ENCODE results near the gene ZC3H13.
"Not testable (repeated sequence)": the region's sequence is repeated elsewhere in the genome, so short reads cannot be mapped to it uniquely, and the experiment has no call there.

The ZC3H13 gene

DNA sequence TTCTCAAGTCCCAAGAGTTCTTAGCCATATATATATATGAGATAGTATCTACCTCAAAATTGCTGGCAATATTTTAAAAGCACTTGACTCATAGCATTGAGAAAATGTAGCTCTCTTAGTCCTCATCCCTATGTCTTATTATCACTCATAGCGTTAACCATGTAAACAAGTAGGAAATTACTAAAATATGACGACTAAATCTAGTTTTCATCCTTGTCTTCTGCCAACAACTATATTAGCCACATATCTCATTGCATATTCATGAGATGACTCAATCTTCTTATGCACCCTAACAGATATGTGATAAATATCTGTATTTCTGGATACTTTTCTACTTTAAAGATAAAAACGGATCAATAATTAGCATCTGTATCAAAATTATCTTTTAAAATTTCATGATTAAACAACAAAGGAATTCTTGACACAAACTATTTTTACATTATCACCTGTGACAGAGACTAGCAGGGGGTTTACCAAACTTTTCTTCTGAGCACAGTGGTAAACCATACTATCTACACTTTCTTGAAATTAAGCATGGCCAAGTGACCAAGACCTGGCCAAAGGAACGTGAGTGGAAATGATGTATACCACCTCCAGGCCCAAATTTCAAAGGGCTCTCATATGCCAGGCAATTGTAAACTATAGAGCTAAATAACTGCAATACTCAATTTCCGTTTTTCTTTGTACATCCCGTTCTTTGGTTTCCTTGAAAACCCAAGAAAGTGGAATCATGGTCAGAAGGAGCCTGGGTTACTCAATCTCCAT, 45.7 kb downstream of the ZC3H13 start:
- DNase-seq, result no peak

DNA sequence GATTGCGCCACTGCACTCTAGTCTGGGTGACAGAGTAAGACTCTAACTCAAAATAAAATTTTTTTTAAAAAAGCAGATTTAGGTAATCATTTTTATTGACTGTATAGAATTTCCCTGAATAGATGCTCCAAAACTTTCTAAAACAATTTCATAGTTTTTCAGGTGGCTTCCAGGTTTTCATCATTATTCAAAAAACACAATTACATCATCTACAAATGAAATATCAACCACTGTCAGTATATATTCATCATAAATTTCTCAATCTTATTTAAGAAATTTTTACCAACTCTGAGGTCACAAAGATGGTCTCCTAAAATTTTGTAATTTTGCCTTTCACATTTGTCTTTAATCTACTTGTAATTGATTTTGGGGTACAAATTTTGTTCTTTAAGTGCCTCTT, 48.1 kb downstream of the ZC3H13 start:
- no peak for DNase-seq

DNA sequence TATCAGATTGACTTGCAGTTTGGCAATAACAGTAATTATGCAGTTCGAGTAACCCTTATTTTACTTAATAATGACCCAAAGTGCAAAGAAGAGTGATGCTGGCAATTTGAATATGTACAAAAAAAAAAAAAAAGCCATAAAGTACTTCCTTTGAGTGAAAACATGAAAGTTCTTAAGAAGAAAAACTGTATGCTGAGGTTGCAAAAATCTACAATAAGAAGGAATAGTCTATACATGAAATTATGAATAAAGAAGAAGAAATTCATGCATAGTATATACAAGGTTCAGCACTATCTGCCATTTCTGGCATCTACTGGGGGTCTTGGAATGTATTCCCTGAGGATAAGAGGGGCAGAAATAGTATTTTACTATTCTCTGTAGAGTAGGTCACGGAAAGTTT, 55.9 kb downstream of the ZC3H13 start:
- DNase-seq, result no peak

DNA sequence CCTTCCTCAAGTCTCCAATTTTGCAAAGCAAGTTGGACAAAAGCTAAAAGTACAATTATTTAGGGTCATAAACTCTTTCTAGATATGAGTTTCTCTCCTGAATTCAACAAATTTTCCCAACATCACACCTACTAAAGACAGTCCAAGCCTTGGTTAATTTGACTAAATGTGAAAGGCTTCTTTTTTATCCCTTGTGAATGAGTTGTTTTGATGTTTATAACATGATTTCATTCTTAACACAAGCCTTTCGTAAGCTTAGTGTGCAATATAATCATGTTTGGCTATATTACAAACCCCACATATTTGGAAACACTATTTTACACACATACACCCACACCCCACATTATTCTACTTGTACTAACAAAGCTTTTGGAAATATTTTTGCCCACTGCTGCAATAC, 57.3 kb downstream of the ZC3H13 start:
- no peak for DNase-seq

DNA sequence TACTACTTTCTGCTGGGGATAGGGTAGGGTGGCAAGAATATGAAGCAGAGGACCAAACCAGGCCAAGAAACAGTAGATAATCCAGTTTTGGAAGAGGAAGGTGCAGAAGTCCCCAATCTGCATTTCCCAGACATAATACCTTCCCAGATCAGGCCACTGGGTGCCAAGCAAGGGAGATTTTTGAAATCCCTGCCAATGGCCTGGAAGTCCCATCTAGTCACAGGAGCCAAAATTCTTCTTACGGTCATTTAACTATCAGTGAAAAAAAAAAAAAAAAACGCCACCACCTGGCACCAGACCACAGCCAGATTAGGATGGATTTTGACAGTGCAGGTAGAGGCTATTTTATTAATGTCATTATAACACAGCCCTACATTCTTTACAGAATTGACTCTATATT, 57.8 kb downstream of the ZC3H13 start:
- DNase-seq, result peak; percentile 3

DNA sequence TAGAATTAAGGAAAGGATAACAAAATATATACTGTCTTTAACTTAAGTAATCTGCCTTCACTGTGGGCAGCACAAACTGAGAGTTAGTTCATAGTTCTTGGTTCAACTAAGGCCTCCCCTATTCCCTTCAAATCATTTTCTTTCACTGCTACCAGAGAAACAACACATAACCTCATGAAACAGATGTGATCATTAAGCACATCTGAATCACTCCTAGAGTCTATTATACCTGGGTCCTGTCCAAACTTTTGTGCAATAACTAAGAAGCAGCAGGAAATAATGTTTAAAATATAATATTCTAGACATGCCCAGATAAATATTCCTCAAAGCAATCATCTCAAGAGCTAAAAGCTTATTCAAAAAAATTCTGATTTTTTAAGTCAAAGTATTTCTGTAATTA, 62.9 kb downstream of the ZC3H13 start:
- no peak for DNase-seq

DNA sequence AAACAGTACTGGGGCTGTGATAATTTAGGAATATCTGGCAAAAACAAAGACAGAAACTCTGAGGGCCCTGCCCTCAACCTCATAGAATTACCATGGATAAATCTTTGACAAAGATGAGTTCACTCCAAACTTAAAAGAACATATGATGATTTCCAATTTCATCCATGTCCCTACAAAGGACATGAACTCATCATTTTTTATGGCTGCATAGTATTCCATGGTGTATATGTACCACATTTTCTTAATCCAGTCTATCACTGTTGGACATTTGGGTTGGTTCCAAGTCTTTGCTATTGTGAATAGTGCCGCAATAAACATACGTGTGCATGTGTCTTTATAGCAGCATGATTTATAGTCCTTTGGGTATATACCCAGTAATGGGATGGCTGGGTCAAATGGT, 71.4 kb downstream of the ZC3H13 start:
- DNase-seq, result not testable (repeated sequence)

DNA sequence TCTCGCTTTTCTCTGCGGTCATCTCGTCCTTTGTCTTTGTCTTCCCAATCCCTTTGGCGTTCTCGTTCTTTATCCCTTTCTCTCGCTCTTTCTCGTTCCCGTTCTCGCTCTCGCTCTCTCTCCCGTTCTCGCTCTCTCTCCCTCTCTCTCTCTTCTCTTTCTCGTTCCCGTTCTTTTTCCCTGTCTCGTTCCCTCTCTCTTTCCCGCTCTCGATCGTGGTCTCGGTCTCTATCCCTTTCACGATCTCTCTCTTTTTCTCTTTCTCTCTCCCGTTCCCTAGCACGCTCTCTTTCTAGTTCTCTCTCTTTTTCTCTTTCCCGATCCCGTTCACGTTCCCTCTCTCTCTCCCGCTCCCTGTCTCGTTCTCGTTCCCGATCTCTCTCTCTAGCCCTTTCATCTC, 77.2 kb downstream of the ZC3H13 start:
- no peak for DNase-seq

DNA sequence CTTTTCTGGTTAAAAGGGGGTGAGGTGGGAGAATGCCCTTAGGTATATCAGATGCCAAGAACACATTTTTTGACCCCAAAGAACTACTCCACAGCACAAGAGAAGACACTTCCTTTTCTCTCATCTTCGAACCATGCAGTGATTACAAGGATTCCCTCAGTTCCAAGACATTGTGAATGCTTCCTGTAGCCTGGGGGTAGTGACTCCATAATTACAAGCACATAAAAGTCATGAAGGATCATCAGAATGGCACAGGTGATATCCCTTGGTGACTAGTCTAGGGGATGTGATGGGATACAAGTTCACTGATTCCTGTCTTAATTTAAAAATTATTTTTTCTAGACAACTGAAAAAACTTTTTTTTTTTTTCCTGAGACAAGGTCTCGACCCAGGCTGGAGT, 78.0 kb downstream of the ZC3H13 start:
- no peak for DNase-seq

DNA sequence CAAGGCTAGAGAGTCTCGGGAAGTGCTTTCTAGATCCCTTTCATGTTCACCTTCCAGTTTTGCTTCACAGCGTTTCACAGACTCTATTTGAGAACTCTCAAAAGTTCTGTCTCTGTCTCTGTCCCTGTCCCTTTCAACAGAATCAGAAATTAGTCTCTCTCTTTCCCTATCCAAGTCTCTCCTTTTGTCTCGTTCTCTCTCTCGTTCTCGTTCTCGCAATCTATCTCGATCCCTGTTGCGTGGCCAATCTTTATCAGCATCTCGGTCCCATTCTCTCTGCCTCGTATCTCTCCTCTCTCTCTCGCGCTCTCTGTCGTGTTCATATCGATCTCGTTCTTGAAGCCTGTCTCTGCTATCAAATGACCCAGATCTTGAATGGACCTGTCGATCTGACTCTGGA, 85.0 kb downstream of the ZC3H13 start:
- no peak for DNase-seq

DNA sequence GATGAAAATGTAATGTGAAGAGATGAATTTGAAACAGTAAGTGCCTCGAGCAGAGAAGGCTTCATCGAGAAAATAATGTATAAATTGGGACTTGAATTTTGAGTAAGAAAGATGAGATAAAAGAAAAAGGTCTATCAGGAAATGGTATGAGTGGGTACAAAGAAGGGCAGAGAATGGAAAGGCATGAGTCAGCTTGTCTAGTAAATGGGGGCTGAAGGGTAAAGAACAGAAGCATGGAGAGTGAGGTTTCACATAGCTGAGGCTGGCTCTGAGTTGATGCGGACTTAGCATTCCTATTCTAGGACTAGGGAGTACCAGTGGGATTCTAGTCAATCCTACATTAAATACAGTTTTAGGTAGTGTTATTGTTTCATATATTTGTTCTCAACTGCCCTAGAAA, 85.8 kb downstream of the ZC3H13 start:
- no peak for DNase-seq

DNA sequence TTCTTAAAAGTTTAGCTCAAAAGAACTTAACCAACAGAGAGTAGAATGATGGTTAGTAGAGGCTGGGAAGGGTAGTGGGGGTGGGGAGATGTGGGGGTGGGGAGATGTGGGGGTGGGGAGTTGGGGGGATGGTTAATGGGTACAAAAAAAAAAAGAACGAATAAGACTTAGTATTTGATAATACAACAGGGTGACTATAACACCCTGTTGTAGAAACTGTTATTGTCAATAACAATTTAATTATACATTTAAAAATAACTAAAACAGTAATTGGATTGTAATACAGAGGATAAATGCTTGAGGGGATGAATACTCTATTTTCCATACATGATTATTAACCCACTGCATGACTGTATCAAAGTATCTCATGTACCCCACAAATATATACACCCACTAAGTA, 91.1 kb downstream of the ZC3H13 start:
- no peak for DNase-seq

DNA sequence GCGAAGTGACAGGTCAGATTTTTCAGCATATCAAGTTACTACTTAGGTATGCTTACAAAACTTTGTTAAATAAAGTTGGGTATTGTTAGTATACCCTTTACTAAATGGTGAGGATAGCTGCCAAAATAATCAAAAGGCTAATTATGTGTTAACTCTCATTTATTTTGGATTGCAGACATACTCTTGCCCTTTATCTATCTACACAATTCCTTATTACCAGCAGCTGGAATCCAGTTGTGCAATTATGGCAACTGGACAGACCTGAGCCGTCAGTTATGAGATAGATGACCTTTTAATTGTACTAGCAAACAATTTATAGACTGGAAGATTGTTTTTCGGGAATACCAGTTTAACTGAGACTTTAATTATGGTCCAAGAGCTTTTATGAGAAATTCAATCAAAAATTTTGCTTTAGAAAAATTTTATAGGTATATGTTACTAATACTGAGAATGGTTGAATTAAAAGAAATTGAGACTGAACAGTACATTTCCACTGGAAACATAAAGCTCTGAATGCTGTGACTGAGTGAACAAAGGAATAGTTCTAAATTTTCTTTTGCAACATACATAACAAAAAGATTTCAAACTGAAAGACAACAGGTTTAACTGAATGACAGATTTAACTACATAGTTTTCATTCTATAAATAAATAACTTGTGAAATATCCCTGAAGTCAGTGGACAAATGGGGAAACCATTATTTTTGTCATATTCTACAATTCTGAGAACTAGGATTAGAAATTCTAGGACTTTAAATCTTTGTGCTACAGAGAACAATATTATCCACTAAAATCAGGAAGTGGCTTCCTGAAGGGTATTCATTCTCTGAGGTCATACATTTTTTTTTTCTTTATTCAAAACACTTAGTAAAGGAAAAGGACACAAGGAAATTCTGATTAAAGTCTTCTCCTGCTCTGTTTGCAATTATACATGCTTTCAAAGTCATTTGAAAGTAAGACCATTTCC, 97.4 kb downstream of the ZC3H13 start:
- DNase-seq, result no peak

DNA sequence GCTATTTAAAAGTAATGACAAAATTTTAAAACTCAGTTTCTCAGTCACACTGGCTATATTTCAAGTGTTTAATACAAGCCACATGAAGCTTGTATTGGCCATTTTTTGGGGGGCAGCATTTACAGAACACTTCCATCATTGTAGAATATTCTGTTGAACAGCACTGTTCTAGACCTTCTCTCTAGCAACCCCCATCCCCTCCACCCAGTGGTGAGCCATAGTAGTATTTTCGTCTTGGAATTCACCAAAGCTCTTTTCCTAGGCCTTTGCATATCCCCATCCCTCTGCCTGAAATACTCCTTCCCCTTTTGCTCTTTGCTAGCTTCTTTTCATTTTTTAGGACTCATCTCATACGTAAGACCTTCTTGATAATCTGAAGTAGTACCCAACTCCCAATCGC, 99.5 kb downstream of the ZC3H13 start:
- no peak for DNase-seq

DNA sequence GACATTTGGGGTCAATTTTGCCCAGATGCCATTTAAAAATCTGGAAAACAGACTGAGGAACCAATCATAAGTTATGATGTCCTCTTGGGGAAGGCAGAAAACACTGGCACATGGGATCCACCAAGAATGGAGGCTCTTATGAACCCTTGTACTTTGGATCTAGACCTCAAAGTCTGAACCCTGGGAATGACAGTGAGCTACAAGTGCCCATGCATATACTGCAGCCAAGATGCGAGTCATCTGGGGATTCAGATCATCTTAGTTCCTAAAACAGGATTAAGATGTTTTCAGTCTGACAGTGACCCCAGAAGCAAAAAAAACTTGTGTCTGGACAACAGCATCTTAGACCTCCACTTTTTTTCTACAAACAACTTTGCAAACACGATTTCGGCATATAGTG, 100.8 kb downstream of the ZC3H13 start:
- DNase-seq, result no peak

DNA sequence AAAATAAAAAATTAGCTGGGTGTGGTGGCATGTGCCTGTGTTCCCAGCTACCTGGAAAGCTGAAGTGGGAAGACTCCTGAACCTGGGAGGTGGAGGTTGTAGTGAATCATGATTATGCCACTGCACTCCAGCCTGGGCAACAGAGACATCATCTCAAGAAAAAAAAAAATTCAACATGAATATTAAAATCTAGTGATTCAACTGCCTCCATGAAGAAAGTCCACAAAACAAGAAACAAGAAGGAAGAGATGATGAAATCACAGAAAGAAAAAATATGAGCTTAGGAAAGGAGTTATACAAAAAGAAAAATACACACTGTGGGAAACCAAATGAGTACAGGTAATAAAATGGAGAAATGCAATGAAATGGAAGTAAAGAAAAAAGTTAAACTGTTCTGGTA, 101.4 kb downstream of the ZC3H13 start:
- no peak for DNase-seq

DNA sequence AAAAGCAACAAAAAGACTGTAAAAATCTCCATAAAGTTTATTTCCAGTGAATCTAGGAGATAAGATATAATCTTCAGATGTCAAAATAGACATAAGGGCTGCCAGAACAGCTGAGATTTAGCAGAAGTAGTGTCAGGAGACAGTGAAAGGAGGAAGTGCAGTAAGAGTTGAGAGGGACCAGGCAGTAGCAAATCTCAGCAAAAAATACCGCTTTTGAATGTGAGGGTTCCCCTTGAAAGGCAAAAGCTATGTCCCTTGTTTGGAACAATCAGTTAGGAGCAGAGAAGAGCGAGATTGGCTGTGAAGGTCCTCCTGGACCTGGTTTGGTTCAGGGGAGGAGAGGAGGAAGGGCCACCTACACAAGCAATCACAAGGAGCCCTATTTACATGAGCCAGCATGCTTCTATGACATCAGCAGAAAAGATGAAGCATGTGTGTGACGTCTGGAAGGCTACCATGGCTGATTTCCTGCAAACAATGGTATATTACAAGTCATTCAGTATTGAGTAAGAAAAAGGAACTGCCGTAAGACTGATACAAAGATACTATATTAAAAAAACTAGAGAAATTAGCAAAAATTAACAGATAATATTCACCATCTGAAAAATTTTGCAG, 102.1 kb downstream of the ZC3H13 start:
- DNase-seq, result no peak

DNA sequence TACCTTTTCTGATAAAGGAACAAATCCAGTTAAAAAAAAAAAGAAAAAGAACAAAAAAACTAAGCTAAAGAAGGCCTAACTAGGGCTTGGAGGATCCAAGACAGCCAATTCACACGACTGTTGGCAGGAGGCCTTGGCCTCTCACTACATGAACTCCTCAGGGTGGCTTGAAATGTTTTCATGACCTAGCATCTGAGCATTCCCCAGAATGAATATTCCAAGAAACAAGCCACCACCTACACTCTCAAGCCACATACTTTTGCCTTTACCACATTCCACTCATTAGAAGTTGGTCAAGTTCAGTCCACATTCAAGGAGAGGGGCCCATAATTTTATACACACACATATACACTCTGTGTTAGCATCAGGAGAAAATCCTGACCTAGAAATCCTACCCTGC, 103.4 kb downstream of the ZC3H13 start:
- DNase-seq, result no peak

DNA sequence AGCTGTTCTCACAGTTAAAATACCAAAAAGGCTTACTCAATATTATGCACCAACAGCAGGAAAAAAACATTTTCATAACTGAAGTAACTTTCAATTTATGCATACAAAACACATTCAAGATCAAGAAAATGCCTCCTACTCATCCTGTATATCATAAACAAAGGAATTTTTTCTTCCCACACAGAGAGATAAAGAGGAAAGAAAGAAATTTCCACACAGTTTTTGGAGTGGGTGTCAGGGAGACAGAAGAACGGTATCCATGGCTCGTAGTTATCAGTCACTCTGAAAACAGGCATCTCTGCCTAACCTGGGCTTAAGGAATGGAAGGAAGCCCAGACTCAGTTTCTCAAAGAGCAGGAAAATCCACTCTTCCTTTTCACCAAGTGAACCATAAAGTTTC, 108.6 kb downstream of the ZC3H13 start:
- DNase-seq, result no peak

DNA sequence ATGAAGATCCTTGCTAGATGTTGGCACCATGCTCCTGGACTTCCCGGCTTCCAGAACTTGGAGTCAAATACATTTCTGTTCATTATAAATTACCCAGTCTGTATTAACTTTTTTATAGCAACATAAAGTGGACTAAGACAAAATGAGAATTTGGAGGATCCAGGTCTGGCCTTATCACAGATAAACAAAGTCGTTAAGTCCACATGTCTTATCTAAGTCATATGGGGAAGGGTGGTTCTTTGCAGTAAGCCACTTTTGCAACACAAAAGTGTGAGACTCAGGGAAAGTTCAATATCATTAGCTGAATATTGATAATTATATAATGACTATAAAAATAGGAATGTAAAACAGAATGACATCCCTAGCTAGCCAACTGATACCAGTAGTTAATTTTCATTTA, 109.4 kb downstream of the ZC3H13 start:
- DNase-seq, result no peak

DNA sequence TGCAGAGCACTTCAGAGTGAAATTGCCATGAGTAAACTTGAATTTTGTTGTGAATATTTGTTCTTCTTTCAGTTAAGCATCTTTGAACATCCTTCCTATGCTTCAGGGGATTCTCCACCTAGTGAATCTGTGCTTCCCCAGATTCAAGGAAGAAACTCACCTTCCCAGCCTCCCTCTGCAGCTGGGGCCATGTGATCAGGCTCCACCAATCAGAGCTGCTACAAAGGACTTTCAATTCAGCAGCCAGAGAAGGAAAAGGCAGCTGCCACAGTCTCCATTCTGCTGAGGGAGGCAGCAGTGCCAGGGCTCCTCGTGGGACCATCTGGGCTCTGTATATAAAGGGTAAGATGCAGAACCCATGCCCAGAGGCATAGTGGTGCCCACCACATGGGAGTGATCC, 111.3 kb downstream of the ZC3H13 start:
- DNase-seq, result no peak

DNA sequence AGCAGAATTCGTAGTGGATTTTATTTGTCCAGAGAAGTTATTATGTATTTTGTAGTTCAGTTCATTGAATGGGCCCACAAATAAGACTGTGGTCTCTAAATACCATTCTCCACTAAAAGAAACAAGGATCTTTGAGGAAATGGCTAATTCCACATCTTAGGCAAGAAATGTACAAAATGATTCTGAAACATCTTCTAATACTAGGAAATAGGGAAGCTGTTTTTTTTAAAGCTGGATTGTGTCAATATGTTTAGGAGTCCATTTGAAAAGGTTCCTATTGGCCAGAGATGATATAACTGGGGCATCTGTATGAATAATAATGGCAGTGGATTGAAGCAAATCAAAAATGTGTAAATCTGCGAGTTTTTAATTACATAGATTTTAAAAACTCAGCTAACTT, 112.5 kb downstream of the ZC3H13 start:
- no peak for DNase-seq

DNA sequence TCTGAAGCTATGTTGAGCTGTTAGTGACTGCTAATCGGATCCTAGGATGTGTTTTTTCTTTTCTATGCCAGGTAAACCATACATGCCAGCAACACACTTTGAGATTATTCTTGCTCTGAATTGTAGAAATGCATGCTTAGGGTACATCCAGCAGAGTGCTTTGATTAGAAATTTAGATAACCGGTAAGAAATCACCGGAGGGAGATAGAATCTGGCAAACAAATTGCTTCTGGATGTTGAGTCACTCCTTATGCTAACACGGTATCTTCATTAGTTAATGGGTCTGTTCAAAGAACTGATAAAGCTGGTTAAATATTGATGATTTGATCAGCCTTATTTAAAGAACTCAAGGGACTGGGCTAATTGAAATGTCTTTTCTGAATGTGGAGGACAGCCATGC, 115.9 kb downstream of the ZC3H13 start:
- DNase-seq, result no peak

DNA sequence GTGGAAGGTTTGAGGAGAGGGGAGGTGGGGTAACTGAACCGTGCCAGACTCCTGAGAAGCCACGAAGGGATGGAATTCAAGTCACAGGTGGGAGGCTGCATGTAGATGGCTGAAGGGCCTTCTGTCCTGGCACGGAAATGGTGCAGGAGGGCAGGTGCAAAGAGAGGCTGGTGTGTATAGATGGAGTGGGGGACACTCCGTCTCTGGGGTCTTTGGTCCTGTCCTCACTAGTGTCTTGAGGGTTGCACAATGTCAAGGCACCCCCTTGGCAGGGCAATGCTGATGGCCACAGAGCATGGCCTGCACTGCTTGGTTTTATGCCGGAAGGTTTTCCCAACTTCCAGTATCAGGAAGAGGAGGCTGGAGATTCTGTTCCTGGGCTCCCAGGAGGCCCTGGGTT, 118.3 kb downstream of the ZC3H13 start:
- no peak for DNase-seq
